ENCODE results near the gene ADRB1.

ADRB1 gene

GRCh38 chr10:114043532-114044246, at the start of gene ADRB1:
Gene ADRB1, plus strand, starts transcription at chr10:114043866. Its CDS starts 267 bp downstream, at chr10:114044133.
- DNase-seq (ENCODE audit: low read depth), result no peak

- no peak for DNase-seq (ENCODE audit: low read depth)
Measured at GRCh38 chr10:113995201-113995600, 48.5 kb upstream of the ADRB1 start.

GRCh38 chr10:113997428-113997827, 46.2 kb upstream of the ADRB1 start:
- no peak for DNase-seq (ENCODE audit: low read depth)

GRCh38 chr10:113999531-113999930, 44.1 kb upstream of the ADRB1 start:
- no peak for DNase-seq (ENCODE audit: low read depth)

- no peak for DNase-seq (ENCODE audit: low read depth)
Measured at GRCh38 chr10:114000457-114001010, 43.1 kb upstream of the ADRB1 start.

- no peak for DNase-seq (ENCODE audit: low read depth)
Measured at GRCh38 chr10:114002422-114002821, 41.2 kb upstream of the ADRB1 start.

GRCh38 chr10:114003161-114003941, 40.3 kb upstream of the ADRB1 start:
- DNase-seq (ENCODE audit: low read depth), result no peak

GRCh38 chr10:114009281-114009996, 34.2 kb upstream of the ADRB1 start:
- DNase-seq (ENCODE audit: low read depth), result no peak

GRCh38 chr10:114010316-114010715, 33.4 kb upstream of the ADRB1 start:
- DNase-seq (ENCODE audit: low read depth), result no peak

- no peak for DNase-seq (ENCODE audit: low read depth)
Measured at GRCh38 chr10:114012650-114013049, 31.0 kb upstream of the ADRB1 start.

GRCh38 chr10:114015708-114016107, 28.0 kb upstream of the ADRB1 start:
- DNase-seq (ENCODE audit: low read depth), result no peak

GRCh38 chr10:114017271-114017670, 26.4 kb upstream of the ADRB1 start:
- DNase-seq (ENCODE audit: low read depth), result no peak

GRCh38 chr10:114017873-114018272, 25.8 kb upstream of the ADRB1 start:
- DNase-seq (ENCODE audit: low read depth), result no peak

GRCh38 chr10:114019226-114019625, 24.4 kb upstream of the ADRB1 start:
- no peak for DNase-seq (ENCODE audit: low read depth)

GRCh38 chr10:114021154-114021553, 22.5 kb upstream of the ADRB1 start:
- DNase-seq (ENCODE audit: low read depth), result no peak

GRCh38 chr10:114021717-114022680, 21.7 kb upstream of the ADRB1 start:
- no peak for DNase-seq (ENCODE audit: low read depth)

GRCh38 chr10:114022766-114023597, 20.7 kb upstream of the ADRB1 start:
- no peak for DNase-seq (ENCODE audit: low read depth)

GRCh38 chr10:114024876-114025610, 18.6 kb upstream of the ADRB1 start:
- no peak for DNase-seq (ENCODE audit: low read depth)

GRCh38 chr10:114025611-114026130, 18.0 kb upstream of the ADRB1 start:
- no peak for DNase-seq (ENCODE audit: low read depth)

Measured in CMK (cell line).